Activated B cell treated with CpG ODN at 0.5 μM for 24 hours (primary cell): Measurements from ENCODE around the gene ACTR2. TPM values are rescaled to one million over a fixed set of nuclear protein-coding genes. Genes with fewer than 3 reads are reported as not detected.

Experiments
- ATAC-seq: fragments of 200-7000 bp; cut with Tn5 transposase; one replicate; pipeline ENCODE4 v1.10.0; 2021; ENCODE audit warnings: low read depth, mild to moderate bottlenecking, moderate library complexity
- CTCF ChIA-PET: fragments of 350-600 bp; sonication (Branson Sonifier 250); formaldehyde crosslinking; loops from one replicate; lab custom pipeline; 2021; ENCODE audit warnings: antibody characterized with exemption; lab: Charles Lee
- POLR2A ChIA-PET: fragments of 350-600 bp; sonication (Branson Sonifier 250); formaldehyde crosslinking; loops from one replicate; lab custom pipeline; 2021; ENCODE audit warnings: antibody characterized with exemption; lab: Charles Lee
- DNase-seq: peaks from one replicate; pipeline ENCODE4 v3.0.0; 2022
- H3K27ac Mint-ChIP-seq: one replicate; pipeline ENCODE4 v1.8.0; 2020; ENCODE audit warnings: mixed read lengths
- H3K27me3 Mint-ChIP-seq: one replicate; pipeline ENCODE4 v1.8.0; 2021; ENCODE audit warnings: mixed read lengths
- H3K36me3 Mint-ChIP-seq: one replicate; pipeline ENCODE4 v1.8.0; 2021; ENCODE audit warnings: low read depth, mixed read lengths
- H3K4me1 Mint-ChIP-seq: one replicate; pipeline ENCODE4 v1.8.0; 2021; ENCODE audit warnings: mixed read lengths
- H3K4me3 Mint-ChIP-seq: one replicate; pipeline ENCODE4 v1.8.0; 2020; ENCODE audit warnings: mild to moderate bottlenecking, mixed read lengths
- H3K9me3 Mint-ChIP-seq: one replicate; pipeline ENCODE4 v1.8.0; 2020; ENCODE audit warnings: mixed read lengths
- intact Hi-C: fragments of 100-400 bp; cut with micrococcal nuclease; formaldehyde crosslinking; loops from one replicate; pipeline ENCODE4 v1.15.1; 2024
- total RNA-seq: library from RNA; stranded (reverse); gene quantifications from 2 replicates; pipeline ENCODE4 v1.2.3, GENCODE V29; 2022
- TF ChIP-seq, protein P1 (sequence below): fragments of 200-600 bp; IDR thresholded peaks from one replicate; pipeline ENCODE4 v1.8.0; 2022; ENCODE audit warnings: antibody characterized with exemption, mild to moderate bottlenecking

Gene ACTR2
- total RNA-seq, 1 donor from 2014 or later: 484 TPM

DNA sequence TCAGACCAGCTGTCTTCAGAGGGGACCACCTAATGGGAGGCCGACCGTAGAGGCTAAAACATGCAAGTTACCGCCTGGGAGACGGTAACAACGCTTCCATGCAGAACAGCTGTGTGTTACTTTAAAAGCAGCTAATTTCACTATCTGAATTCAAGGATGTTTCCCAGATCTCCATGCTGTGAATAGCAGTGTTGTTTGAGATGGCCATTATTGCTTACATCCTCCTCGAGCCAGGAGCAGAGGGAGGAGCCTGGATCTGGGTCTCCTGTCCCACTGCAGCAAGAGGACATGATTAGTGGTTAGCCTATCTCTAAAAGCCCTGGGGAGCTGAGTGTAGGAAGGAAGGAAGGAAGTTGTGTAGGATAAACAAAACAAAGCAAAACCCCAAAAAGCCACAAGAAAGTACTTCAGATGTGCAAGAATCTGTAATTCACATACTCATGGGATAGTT is 50.9 kb downstream of the ACTR2 start:
- TF ChIP-seq, protein P1, sequence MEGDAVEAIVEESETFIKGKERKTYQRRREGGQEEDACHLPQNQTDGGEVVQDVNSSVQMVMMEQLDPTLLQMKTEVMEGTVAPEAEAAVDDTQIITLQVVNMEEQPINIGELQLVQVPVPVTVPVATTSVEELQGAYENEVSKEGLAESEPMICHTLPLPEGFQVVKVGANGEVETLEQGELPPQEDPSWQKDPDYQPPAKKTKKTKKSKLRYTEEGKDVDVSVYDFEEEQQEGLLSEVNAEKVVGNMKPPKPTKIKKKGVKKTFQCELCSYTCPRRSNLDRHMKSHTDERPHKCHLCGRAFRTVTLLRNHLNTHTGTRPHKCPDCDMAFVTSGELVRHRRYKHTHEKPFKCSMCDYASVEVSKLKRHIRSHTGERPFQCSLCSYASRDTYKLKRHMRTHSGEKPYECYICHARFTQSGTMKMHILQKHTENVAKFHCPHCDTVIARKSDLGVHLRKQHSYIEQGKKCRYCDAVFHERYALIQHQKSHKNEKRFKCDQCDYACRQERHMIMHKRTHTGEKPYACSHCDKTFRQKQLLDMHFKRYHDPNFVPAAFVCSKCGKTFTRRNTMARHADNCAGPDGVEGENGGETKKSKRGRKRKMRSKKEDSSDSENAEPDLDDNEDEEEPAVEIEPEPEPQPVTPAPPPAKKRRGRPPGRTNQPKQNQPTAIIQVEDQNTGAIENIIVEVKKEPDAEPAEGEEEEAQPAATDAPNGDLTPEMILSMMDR: no peak
- no peak for ATAC-seq
- H3K27me3 Mint-ChIP-seq: peaks cover 7% of the 10 kb centered on the region
- peaks cover 11% of the 10 kb centered on the region for H3K4me1 Mint-ChIP-seq
- ChIA-PET POLR2A (no interaction called here), CTCF (no interaction called here)
- peaks cover 8% of the 10 kb centered on the region for H3K36me3 Mint-ChIP-seq
- no peak for DNase-seq
- intact Hi-C loops: no loop called here
- no peak overlapping the region for H3K4me3 Mint-ChIP-seq
- H3K9me3 Mint-ChIP-seq: no peaks in the 10 kb centered on the region
- no peak overlapping the region for H3K27ac Mint-ChIP-seq

DNA sequence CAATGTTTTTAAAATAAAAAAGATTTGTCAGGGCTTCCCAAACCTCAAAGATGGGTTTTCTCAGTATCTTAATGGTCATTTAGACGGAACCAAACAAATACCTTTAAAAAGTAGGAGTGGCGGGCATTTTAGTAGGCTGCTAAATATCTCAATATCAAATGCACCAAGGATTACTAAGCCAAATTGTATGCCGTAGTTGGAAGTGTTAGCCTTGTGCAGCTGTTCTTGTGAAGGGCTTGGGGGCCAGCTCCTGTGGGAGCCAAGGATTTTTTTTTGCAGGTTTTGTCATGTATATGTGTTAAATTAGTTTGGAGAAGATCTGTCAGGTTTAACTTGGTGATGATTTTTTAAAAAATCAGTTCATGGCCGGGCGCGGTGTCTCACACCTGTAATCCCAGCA is 52.1 kb downstream of the ACTR2 start:
- intact Hi-C loops: no loop called here
- CTCF ChIA-PET: no interaction called here

DNA sequence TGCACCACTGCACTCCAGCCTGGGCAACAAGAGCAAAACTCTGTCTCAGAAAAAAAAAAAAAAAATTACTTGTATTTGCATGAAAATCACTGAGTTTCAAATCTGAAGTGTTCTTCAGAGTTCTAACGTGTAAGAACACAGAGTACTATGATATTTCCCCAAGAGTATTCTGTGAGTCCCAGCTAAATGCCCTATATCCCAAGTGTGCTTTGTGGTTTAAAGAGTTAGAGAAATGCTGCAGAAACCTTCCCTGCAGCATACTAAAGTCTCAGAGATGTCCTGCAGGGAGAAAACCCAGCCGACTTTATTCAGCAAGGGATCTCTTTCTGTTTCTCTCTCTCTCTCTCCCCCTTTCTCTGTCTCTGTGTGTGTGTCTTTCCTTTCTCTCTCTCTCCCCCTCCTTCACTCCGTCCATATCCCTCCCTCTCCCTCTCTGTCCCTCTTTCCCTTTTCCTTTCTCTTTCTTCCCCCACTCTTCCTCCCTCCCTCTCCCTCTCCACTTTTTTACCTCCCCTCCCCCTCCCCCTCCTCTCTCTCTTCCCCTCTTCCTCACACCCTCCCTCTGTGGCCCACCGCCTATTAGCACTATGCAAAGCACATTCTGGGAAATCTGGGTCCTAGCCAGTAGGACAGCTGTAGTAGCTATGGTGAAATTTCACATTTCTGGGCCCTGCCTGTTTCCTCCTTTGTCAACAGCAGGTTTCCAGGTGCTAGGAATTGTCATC is 54.2 kb downstream of the ACTR2 start:
- no peak overlapping the region for H3K4me3 Mint-ChIP-seq
- DNase-seq (no peak), ATAC-seq (no peak)
- CTCF ChIA-PET: interaction anchor here (0.6 kb wide), 1 partner anchor 192 kb away, joined by 3 read pairs; no protein-coding TSS in a partner anchor
- POLR2A ChIA-PET: no interaction called here
- peaks cover 11% of the 10 kb centered on the region for H3K4me1 Mint-ChIP-seq
- H3K27me3 Mint-ChIP-seq: peaks cover 7% of the 10 kb centered on the region
- no peaks in the 10 kb centered on the region for H3K36me3 Mint-ChIP-seq
- no peaks in the 10 kb centered on the region for H3K9me3 Mint-ChIP-seq
- TF ChIP-seq, protein P1: no peak
- no peak overlapping the region for H3K27ac Mint-ChIP-seq
- intact Hi-C loops: no loop called here

More for the DNA sequence above, 52.1 kb downstream of the ACTR2 start:
- DNase-seq (no peak), ATAC-seq (no peak)
- H3K36me3 Mint-ChIP-seq: no peaks in the 10 kb centered on the region
- no peak overlapping the region for H3K4me3 Mint-ChIP-seq
- H3K27me3 Mint-ChIP-seq: peaks cover 7% of the 10 kb centered on the region
- no peak overlapping the region for H3K27ac Mint-ChIP-seq
- H3K4me1 Mint-ChIP-seq: peaks cover 11% of the 10 kb centered on the region
- POLR2A ChIA-PET: no interaction called here
- TF ChIP-seq, protein P1: no peak
- H3K9me3 Mint-ChIP-seq: no peaks in the 10 kb centered on the region

DNA sequence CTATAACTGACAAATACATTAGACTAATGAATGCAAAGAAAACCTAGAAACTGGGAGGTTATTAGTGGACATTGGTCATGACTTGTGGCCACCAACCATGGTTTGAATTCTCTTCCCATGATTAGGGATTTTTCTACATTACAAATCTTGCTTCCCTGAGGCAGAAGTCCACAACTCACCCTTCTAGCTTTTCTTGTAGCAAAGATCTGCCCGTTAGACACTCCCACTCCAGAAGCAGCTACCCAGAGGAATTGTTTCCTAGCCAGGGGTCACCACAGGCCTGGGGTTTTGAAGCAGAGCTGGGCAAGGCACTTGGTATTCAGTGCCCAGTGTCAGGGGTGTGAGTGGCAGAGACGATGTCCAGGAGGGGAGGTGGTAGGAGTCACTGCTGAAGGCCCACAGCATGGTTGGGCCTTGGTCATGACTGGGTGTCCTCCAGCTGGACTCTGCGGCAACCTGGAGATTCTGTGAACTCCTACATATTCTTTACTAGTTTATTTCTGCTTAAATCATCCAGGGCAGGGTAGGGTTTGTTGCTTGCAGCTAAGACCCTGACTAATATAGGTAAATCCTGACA is 54.9 kb downstream of the ACTR2 start:
- ATAC-seq (no peak), DNase-seq (no peak)
- CTCF ChIA-PET: no interaction called here
- no peaks in the 10 kb centered on the region for H3K9me3 Mint-ChIP-seq
- H3K4me3 Mint-ChIP-seq: no peak overlapping the region
- POLR2A ChIA-PET: no interaction called here
- TF ChIP-seq, protein P1: no peak
- H3K27ac Mint-ChIP-seq: no peak overlapping the region
- H3K36me3 Mint-ChIP-seq: no peaks in the 10 kb centered on the region
- intact Hi-C loops: no loop called here
- peaks cover 11% of the 10 kb centered on the region for H3K4me1 Mint-ChIP-seq
- peaks cover 7% of the 10 kb centered on the region for H3K27me3 Mint-ChIP-seq

DNA sequence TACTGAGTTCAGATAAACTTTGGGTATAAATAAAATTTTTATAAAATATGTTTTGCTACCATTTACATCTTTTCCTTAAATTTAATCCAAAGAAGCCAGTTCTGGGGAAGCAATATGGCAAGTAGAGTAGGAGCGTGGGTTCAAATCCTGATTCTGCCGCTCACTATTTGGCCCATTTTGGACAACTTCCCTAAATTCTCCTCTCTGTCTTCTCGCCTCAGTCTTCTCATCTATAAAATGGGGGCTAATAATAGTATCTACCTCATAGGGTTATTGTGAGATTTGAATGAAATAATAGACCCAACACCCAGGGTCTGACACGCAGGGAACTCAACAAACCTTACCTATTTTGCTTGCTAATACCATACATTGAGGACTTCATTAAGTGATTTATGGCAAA is 59.7 kb downstream of the ACTR2 start:
- peaks cover 17% of the 10 kb centered on the region for H3K27me3 Mint-ChIP-seq
- no peaks in the 10 kb centered on the region for H3K36me3 Mint-ChIP-seq
- no peak overlapping the region for H3K4me3 Mint-ChIP-seq
- CTCF ChIA-PET: no interaction called here
- intact Hi-C loops: no loop called here
- H3K4me1 Mint-ChIP-seq: no peaks in the 10 kb centered on the region
- H3K27ac Mint-ChIP-seq: no peak overlapping the region
- POLR2A ChIA-PET: interaction anchor here (0.6 kb wide), 1 partner anchor 20 kb away, joined by 11 read pairs; no protein-coding TSS in a partner anchor
- no peaks in the 10 kb centered on the region for H3K9me3 Mint-ChIP-seq
- TF ChIP-seq, protein P1: no peak
- DNase-seq: no peak
- no peak for ATAC-seq
